HG03575 (cell line): ENCODE results near the gene SLC25A38.
"Not testable (repeated sequence)": the region's sequence is repeated elsewhere in the genome, so short reads cannot be mapped to it uniquely, and the experiment has no call there.

ENCODE experiments used
- ATAC-seq: cut with Tn5 transposase; IDR thresholded peaks from one replicate; pipeline ENCODE4 v1.9.1; 2021; ENCODE audit not compliant: unreplicated experiment, insufficient number of reproducible peaks, low FRiP score; ENCODE audit errors: extremely low read depth

Gene SLC25A38

DNA sequence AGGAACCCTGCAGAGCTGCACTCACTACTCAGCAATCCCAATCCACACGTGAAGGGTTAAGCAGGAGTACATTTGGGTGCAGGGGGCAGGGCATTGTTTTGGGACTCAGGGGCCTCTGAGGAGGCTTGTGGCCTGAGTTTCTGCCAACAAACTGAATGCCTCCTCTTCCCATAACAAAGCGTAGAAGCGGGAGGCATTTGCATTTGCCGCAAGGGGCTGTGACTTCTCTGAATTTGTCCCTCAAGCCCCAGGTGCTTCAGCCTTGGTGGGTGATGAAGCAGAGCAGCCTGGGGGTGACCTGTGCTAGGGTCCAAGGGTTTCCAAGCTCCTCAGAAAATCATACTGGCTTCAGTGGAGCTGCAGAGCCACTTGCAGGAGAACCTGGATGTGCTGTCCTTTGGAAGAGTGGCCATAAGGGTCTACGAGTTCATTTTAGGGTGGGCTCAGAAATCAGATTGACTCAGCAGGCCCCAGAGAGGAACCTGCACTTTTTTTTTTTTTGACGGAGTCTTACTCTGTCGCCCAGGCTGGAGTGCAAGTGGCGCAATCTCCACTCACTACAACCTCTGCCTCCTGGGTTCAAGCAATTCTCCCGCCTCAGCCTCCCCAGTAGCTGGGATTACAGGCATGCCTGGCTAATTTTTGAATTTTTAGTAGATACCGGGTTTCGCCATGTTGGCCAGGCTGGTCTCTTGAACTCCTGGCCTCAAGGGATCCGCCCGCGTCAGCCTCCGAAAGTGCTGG lies 21.9 kb downstream of the SLC25A38 start:
- no peak for ATAC-seq

GRCh38 chr3:39405687-39406367 lies 22.7 kb downstream of the SLC25A38 start:
- ATAC-seq = no peak

DNA sequence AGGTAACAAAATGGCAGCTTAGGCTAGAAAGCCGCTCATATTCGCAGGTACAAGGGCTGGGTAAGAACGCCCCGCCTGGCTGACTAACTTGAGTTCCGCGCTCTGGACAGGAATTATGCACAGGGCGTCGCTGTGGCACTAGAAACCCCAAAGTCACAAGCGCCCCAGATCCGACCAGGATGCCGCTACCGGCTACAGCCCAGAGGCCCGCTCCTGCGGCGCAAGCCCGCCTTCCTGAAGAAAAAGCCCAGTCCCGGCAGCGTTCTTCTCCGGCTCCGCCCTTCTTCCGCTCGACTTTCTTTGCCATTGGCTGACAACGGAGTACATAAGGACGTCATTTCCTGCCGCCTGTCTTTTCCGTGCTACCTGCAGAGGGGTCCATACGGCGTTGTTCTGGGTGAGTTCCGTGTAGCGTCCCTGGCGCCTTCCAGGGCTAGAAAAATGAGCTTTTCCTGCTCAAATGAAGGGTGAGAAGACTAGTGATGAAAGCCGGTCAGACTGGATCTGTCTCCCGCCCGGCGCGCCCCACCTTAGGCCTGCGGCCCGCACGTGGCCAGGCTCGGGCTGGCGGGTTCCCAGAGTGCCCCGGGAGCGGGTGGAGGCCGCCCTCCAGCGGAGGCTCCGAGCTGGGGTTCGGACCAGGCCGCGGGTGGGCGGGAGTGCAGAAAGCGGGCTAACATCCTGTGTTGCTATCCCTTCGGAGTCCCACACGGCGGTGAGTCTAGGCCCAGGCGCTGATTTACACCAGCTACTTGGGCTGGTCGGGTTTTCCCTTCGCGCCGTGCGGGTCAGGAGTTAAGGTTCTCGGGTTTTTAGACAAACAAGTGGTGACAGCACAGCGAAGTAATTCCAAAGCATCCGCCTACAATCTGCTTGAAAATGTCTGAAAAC lies 23.4 kb downstream of the SLC25A38 start, which contains the start of gene RPSA:
Gene RPSA, plus strand, starts transcription at position 353 of the 891 bp plus-strand sequence. CDS start 934 bp downstream, outside the sequence.
- ATAC-seq = peak; percentile 89

DNA sequence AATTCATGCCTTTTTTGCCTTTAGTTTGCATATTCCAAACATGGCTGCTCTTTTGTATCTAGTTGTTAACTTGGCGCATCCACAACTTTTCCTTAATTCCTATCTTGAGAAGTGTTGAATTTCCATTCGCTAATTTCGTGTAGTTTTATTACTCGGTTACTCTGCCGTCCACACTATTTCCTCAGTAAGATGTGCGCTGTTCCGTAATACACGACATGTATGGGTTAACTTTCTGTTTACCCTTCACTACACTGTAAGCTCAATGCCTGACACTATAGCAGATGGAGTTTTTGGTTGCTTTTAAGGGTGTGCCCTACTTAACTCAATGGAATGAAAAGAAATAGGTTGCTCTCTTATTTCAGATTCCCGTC lies 24.1 kb downstream of the SLC25A38 start:
- no peak for ATAC-seq

GRCh38 chr3:39407773-39408492 lies 24.8 kb downstream of the SLC25A38 start:
- ATAC-seq = no peak

GRCh38 chr3:39408493-39409372 lies 25.6 kb downstream of the SLC25A38 start:
- no peak for ATAC-seq

- no peak for ATAC-seq
Measured at GRCh38 chr3:39409514-39410136, 26.5 kb downstream of the SLC25A38 start.

DNA sequence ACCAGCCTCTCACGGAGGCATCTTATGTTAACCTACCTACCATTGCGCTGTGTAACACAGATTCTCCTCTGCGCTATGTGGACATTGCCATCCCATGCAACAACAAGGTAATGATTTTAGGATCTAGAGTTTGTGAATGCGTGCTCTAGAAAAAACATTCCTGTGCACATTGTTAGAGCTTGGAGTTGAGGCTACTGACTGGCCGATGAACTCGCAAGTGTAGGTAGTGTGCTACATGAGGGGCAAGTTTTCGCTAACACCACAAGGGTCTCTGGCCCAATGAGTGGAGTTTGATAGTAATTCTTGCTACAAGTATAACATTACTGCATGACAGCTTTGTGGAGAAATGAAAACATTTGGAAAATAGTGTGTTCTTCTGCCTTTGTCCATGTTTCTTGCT lies 27.7 kb downstream of the SLC25A38 start:
- no peak for ATAC-seq

GRCh38 chr3:39412668-39413260 lies 29.6 kb downstream of the SLC25A38 start:
- no peak for ATAC-seq

DNA sequence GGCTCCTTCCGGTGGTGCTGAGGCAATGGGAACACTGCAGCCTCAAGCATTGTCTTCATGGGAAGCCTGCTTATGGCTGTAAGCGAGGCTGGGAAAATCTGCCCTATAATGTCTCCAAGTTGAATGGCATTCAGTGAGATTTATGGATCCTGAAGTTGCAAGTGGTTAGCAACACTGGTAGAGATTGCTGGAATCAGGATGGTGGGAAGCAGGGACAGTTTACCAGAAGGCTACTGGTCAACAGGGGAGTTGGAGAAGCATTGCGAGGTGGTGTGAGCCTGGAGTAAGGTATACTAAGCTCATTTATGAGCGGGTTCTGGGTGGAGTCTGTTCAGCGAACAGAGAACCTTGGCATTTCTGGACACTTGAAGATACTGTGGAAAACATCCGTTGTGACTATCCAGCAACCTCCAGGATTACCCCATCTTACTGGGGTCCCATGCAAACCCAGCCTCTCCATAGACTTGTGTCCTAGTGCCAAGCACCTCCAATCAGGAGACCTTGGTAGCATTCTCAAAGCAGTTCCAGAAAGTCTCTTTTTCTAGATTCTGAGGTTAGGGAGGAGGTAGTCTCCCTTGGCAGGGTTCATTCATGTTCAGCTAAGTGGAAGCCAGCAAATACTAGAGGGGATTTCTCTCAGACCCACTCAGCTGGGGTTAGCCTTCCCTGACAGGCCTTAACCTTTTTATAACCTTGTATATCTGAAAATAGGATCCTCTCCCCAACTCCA lies 30.7 kb downstream of the SLC25A38 start:
- ATAC-seq = no peak

DNA sequence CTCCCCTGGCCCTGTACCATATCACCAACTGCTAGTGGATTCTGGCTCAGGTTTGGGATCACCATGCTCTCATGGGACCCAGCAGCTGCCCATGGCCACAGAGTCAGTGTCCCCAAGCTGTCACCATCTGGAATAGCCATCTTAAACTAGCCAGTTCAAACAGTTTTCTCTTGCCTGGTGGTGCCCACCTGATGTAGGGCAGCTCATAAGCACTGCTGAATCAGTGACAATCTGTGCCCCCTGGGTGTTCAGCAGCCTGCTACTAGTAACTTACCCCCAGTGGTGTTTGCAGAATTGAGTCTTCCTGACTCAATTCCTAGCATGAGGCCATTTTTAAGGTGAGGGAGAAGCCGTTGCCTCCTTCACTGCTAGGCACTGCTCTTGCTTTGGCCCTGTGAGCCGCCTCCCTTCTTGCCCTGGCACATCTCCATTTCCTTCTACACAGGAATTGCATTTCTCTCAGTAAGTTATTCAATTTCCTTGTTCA lies 31.3 kb downstream of the SLC25A38 start:
- no peak for ATAC-seq

DNA sequence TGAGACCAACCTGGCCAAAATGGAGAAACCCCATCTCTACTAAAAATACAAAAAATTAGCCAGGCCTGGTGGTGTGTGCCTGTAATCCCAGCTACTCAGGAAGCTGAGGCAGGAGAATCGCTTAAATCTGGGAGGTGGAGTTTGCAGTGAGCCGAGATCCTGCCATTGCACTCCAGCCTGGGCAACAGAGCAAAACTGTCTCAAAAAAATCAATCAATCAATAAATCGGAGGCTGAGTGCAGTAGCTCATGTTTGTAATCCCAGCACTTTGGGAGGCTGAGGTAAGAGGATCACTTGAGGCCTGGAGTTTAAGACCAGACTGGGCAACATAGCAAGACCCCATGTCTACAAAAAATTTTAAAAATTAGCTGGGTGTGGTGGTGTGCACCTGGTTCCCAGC lies 32.1 kb downstream of the SLC25A38 start:
- ATAC-seq = not testable (repeated sequence)

DNA sequence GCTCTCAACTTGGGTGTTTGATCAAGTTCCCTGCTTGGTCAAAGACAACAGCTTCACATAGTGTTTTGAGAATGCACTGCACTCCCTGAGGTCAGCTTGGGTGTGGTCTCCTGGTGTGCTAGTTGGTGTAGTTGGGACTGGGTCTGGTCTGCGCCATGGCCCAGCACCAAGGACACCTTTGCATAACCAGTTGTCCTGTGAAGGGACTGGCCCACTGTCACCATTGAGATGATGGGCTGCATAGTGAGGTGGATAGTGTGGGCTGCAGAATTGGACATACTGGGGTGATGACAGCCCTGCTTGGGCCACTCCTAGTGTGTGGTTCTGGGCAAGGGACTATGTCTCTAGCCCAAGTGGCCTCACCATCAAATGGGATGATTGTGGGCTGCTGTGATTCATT lies 32.8 kb downstream of the SLC25A38 start:
- ATAC-seq = no peak

- ATAC-seq = not testable (repeated sequence)
Measured at GRCh38 chr3:39416998-39417397, 33.8 kb downstream of the SLC25A38 start.

GRCh38 chr3:39418556-39419225 lies 35.5 kb downstream of the SLC25A38 start:
- not testable (repeated sequence) for ATAC-seq

- ATAC-seq = no peak
Measured at GRCh38 chr3:39419742-39420315, 36.7 kb downstream of the SLC25A38 start.
